DOHH2 (cell line): ENCODE results near the gene GFRA1.

Experiments
- H3F3A ChIP-seq: fragments of 200-600 bp; sonication (generic), shearing (Covaris generic); 2 replicates; pipeline ENCODE4 v1.6.0; 2016; ENCODE audit warnings: antibody characterized with exemption, mild to moderate bottlenecking; ENCODE audit not compliant: control insufficient read depth, insufficient read depth
- H3K27ac ChIP-seq: fragments of 200-600 bp; sonication (generic); 2 replicates; pipeline ENCODE4 v1.5.1; 2014; ENCODE audit warnings: low read depth, mild to moderate bottlenecking, low read length, moderate library complexity
- H3K27me3 ChIP-seq: fragments of 200-600 bp; sonication (generic); 2 replicates; pipeline ENCODE4 v1.6.1; 2014; ENCODE audit warnings: mild to moderate bottlenecking, low read length, mixed read lengths; ENCODE audit not compliant: control insufficient read depth
- H3K36me3 ChIP-seq: fragments of 200-600 bp; sonication (generic); 2 replicates; pipeline ENCODE4 v1.6.1; 2014; ENCODE audit warnings: mild to moderate bottlenecking, low read length, moderate library complexity, mixed read lengths; ENCODE audit not compliant: control insufficient read depth
- H3K4me1 ChIP-seq: fragments of 200-600 bp; sonication (generic); 2 replicates; pipeline ENCODE4 v1.6.1; 2014; ENCODE audit warnings: mild to moderate bottlenecking, low read length, mixed read lengths; ENCODE audit not compliant: control insufficient read depth
- H3K4me2 ChIP-seq: fragments of 200-600 bp; sonication (generic); 2 replicates; pipeline ENCODE4 v1.6.0; 2014; ENCODE audit warnings: mild to moderate bottlenecking, low read length, moderate library complexity
- H3K4me3 ChIP-seq: fragments of 200-600 bp; sonication (generic); 2 replicates; pipeline ENCODE4 v1.5.1; 2014; ENCODE audit warnings: mild to moderate bottlenecking, low read length, mixed read lengths
- H3K79me2 ChIP-seq: fragments of 200-600 bp; sonication (generic); 2 replicates; pipeline ENCODE4 v1.6.1; 2014; ENCODE audit warnings: mild to moderate bottlenecking, low read length, mixed read lengths; ENCODE audit not compliant: control insufficient read depth
- H3K9me2 ChIP-seq: fragments of 200-600 bp; sonication (generic); replicated peaks from 2 replicates; pipeline ENCODE4 v1.6.1; 2014; ENCODE audit warnings: mild to moderate bottlenecking, low read length, mixed read lengths; ENCODE audit not compliant: control insufficient read depth
- H3K9me3 ChIP-seq: fragments of 200-600 bp; sonication (generic); 2 replicates; pipeline ENCODE4 v1.6.1; 2014; ENCODE audit warnings: antibody characterized with exemption, low read length, mixed read lengths; ENCODE audit not compliant: control insufficient read depth, insufficient read depth
- H4K20me1 ChIP-seq: fragments of 200-600 bp; sonication (generic); 2 replicates; pipeline ENCODE4 v1.6.0; 2014; ENCODE audit warnings: low read depth, mild to moderate bottlenecking, antibody characterized with exemption, low read length, moderate library complexity; ENCODE audit not compliant: control insufficient read depth, insufficient read depth
- CTCF ChIP-seq: fragments of 200-600 bp; sonication (generic); IDR thresholded peaks from one replicate; pipeline ENCODE4 v1.5.1; 2014; ENCODE audit warnings: antibody characterized with exemption, mild to moderate bottlenecking, low read depth, low read length; ENCODE audit not compliant: poor library complexity, severe bottlenecking
- EZH2phosphoT487 ChIP-seq: fragments of 200-600 bp; sonication (generic); IDR thresholded peaks from 2 replicates; pipeline ENCODE4 v1.6.1; 2017; ENCODE audit warnings: borderline replicate concordance, mild to moderate bottlenecking, antibody characterized with exemption, low read length, moderate library complexity, mixed read lengths

The GFRA1 gene

GRCh38 chr10:116060864-116061263, 212.1 kb downstream of the GFRA1 start:
- Histone ChIP-seq H3F3A (no peaks in the 10 kb centered on the region), H3K9me2 (no peaks in the 10 kb centered on the region), H3K36me3 (no peaks in the 10 kb centered on the region), H3K9me3 (no peaks in the 10 kb centered on the region), H3K4me1 (no peaks in the 10 kb centered on the region), H3K4me2 (no peak overlapping the region), H3K27ac (no peak overlapping the region), H4K20me1 (no peaks in the 10 kb centered on the region), H3K4me3 (no peak overlapping the region), H3K79me2 (no peaks in the 10 kb centered on the region), H3K27me3 (no peaks in the 10 kb centered on the region)
- TF ChIP-seq EZH2phosphoT487: no peak
- TF ChIP-seq CTCF: no peak

- H3K36me3 ChIP-seq: no peaks in the 10 kb centered on the region
- H3K4me2 ChIP-seq: no peak overlapping the region
- no peaks in the 10 kb centered on the region for H3F3A ChIP-seq
- no peaks in the 10 kb centered on the region for H3K4me1 ChIP-seq
- H3K27me3 ChIP-seq: no peaks in the 10 kb centered on the region
- no peaks in the 10 kb centered on the region for H3K79me2 ChIP-seq
- no peaks in the 10 kb centered on the region for H4K20me1 ChIP-seq
- H3K27ac ChIP-seq: no peak overlapping the region
- H3K4me3 ChIP-seq: no peak overlapping the region
- TF ChIP-seq CTCF: no peak
- TF ChIP-seq EZH2phosphoT487: no peak
- no peaks in the 10 kb centered on the region for H3K9me2 ChIP-seq
- no peaks in the 10 kb centered on the region for H3K9me3 ChIP-seq
These were observed 213.7 kb downstream of the GFRA1 start for GRCh38 chr10:116059320-116059719.

- Histone ChIP-seq H3K36me3 (no peaks in the 10 kb centered on the region), H3K4me3 (no peak overlapping the region), H3K27me3 (no peaks in the 10 kb centered on the region), H3K9me2 (no peaks in the 10 kb centered on the region), H3K4me2 (no peak overlapping the region), H3K79me2 (no peaks in the 10 kb centered on the region), H3K4me1 (no peaks in the 10 kb centered on the region), H3F3A (no peaks in the 10 kb centered on the region), H3K9me3 (no peaks in the 10 kb centered on the region), H4K20me1 (no peaks in the 10 kb centered on the region), H3K27ac (no peak overlapping the region)
- TF ChIP-seq CTCF: no peak
- TF ChIP-seq EZH2phosphoT487: no peak
These were observed 216.3 kb downstream of the GFRA1 start for GRCh38 chr10:116056445-116057293.
